ENCODE results near the gene LIG3.
"Not testable (repeated sequence)": the region's sequence is repeated elsewhere in the genome, so short reads cannot be mapped to it uniquely, and the experiment has no call there.

The LIG3 gene

GRCh38 chr17:34999456-34999855, 19.1 kb downstream of the LIG3 start:
- no peak for DNase-seq (ENCODE audit: low read depth)

- DNase-seq (ENCODE audit: low read depth) = not testable (repeated sequence)
Observed at GRCh38 chr17:35000965-35001364, 20.7 kb downstream of the LIG3 start.

- no peak for DNase-seq (ENCODE audit: low read depth)
Observed at GRCh38 chr17:35001549-35001948, 21.2 kb downstream of the LIG3 start.

- no peak for DNase-seq (ENCODE audit: low read depth)
Observed at GRCh38 chr17:35002876-35003551, 22.7 kb downstream of the LIG3 start.

- DNase-seq (ENCODE audit: low read depth) = no peak
Observed at GRCh38 chr17:35003778-35004177, 23.5 kb downstream of the LIG3 start.

GRCh38 chr17:35006345-35006744, 26.0 kb downstream of the LIG3 start:
- DNase-seq (ENCODE audit: low read depth) = no peak

- DNase-seq (ENCODE audit: low read depth) = no peak
Observed at GRCh38 chr17:35006961-35007360, 26.6 kb downstream of the LIG3 start.

GRCh38 chr17:35010093-35010492, 29.8 kb downstream of the LIG3 start:
- no peak for DNase-seq (ENCODE audit: low read depth)

GRCh38 chr17:35011671-35012216, 31.4 kb downstream of the LIG3 start:
- DNase-seq (ENCODE audit: low read depth) = no peak

- DNase-seq (ENCODE audit: low read depth) = no peak
Observed at GRCh38 chr17:35016369-35016768, 36.1 kb downstream of the LIG3 start.

- no peak for DNase-seq (ENCODE audit: low read depth)
Observed at GRCh38 chr17:35017021-35017420, 36.7 kb downstream of the LIG3 start.

GRCh38 chr17:35018814-35019213, 38.5 kb downstream of the LIG3 start:
- DNase-seq (ENCODE audit: low read depth) = no peak

- no peak for DNase-seq (ENCODE audit: low read depth)
Observed at GRCh38 chr17:35019386-35020179, 39.3 kb downstream of the LIG3 start.

- no peak for DNase-seq (ENCODE audit: low read depth)
Observed at GRCh38 chr17:35021520-35022380, 41.4 kb downstream of the LIG3 start.

- DNase-seq (ENCODE audit: low read depth) = peak; percentile 57
Observed at GRCh38 chr17:35022536-35023063, 42.3 kb downstream of the LIG3 start.

- DNase-seq (ENCODE audit: low read depth) = no peak
Observed at GRCh38 chr17:35023538-35023937, 43.2 kb downstream of the LIG3 start.

GRCh38 chr17:35025541-35025940, 45.2 kb downstream of the LIG3 start:
- DNase-seq (ENCODE audit: low read depth) = no peak

GRCh38 chr17:35028097-35028496, 47.8 kb downstream of the LIG3 start:
- DNase-seq (ENCODE audit: low read depth) = not testable (repeated sequence)

GRCh38 chr17:35028531-35029262, 48.4 kb downstream of the LIG3 start:
- DNase-seq (ENCODE audit: low read depth) = no peak

GRCh38 chr17:35030780-35031179, 50.5 kb downstream of the LIG3 start:
- no peak for DNase-seq (ENCODE audit: low read depth)

GRCh38 chr17:35038453-35038852, 58.1 kb downstream of the LIG3 start:
- DNase-seq (ENCODE audit: low read depth) = no peak

Data from activated gamma-delta T cell treated with anti-CD3 and anti-CD28 coated beads, Interleukin-2, amount 50 U/mL, for 16 hours (primary cell).